ENCODE data around the gene NAT8.
"Not testable (repeated sequence)": the region's sequence is repeated elsewhere in the genome, so short reads cannot be mapped to it uniquely, and the experiment has no call there.

NAT8 gene

GRCh38 chr2:73628493-73628892, 13.7 kb downstream of the NAT8 start:
- not testable (repeated sequence) for H3K4me3 ChIP-seq (ENCODE audit: low read length); H3K9ac ChIP-seq (ENCODE audit: low read depth, low read length); H3K4me1 ChIP-seq (ENCODE audit: insufficient read depth, low read length); H3K27me3 ChIP-seq (ENCODE audit: insufficient read depth, low read length); H3K27ac ChIP-seq (ENCODE audit: low read length); H3K36me3 ChIP-seq (ENCODE audit: insufficient read depth, low read depth, low read length); H3K9me3 ChIP-seq (ENCODE audit: insufficient read depth, low read depth, low read length)

GRCh38 chr2:73626237-73626636, 16.0 kb downstream of the NAT8 start:
- H3K9ac ChIP-seq (ENCODE audit: low read depth, low read length); H3K27ac ChIP-seq (ENCODE audit: low read length); H3K4me1 ChIP-seq (ENCODE audit: insufficient read depth, low read length); H3K27me3 ChIP-seq (ENCODE audit: insufficient read depth, low read length); H3K36me3 ChIP-seq (ENCODE audit: insufficient read depth, low read depth, low read length); H3K9me3 ChIP-seq (ENCODE audit: insufficient read depth, low read depth, low read length); H3K4me3 ChIP-seq (ENCODE audit: low read length): not testable (repeated sequence)

DNA sequence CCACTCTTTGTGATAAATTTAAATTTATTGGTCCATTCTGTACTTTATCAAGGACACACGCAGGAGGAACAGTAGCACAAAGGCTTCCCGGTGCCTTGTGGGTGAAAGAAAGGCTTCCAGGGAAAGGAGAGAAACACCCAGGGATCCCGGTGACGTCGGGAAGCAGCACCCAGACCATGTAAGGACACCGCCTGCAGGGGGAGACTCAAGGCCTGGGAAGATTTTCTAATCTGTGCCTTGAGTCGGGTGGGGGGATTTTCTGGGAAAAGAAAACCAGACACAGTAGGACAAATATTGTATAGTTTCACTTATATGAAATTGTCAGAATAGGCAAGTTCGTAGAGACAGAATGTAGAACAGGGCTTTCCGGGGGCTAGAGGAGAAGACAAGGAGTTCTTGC, 17.6 kb downstream of the NAT8 start:
- not testable (repeated sequence) for H3K4me3 ChIP-seq (ENCODE audit: low read length); H3K36me3 ChIP-seq (ENCODE audit: insufficient read depth, low read depth, low read length); H3K9me3 ChIP-seq (ENCODE audit: insufficient read depth, low read depth, low read length); H3K27me3 ChIP-seq (ENCODE audit: insufficient read depth, low read length); H3K27ac ChIP-seq (ENCODE audit: low read length); H3K9ac ChIP-seq (ENCODE audit: low read depth, low read length); H3K4me1 ChIP-seq (ENCODE audit: insufficient read depth, low read length)

- H3K36me3 ChIP-seq (ENCODE audit: insufficient read depth, low read depth, low read length); H3K9ac ChIP-seq (ENCODE audit: low read depth, low read length); H3K9me3 ChIP-seq (ENCODE audit: insufficient read depth, low read depth, low read length); H3K4me1 ChIP-seq (ENCODE audit: insufficient read depth, low read length); H3K4me3 ChIP-seq (ENCODE audit: low read length); H3K27me3 ChIP-seq (ENCODE audit: insufficient read depth, low read length); H3K27ac ChIP-seq (ENCODE audit: low read length): not testable (repeated sequence)
Measured at GRCh38 chr2:73624036-73624435, 18.2 kb downstream of the NAT8 start.

GRCh38 chr2:73619925-73620324, 22.3 kb downstream of the NAT8 start:
- H3K4me3 ChIP-seq (ENCODE audit: low read length); H3K36me3 ChIP-seq (ENCODE audit: insufficient read depth, low read depth, low read length); H3K9me3 ChIP-seq (ENCODE audit: insufficient read depth, low read depth, low read length); H3K27me3 ChIP-seq (ENCODE audit: insufficient read depth, low read length); H3K9ac ChIP-seq (ENCODE audit: low read depth, low read length); H3K4me1 ChIP-seq (ENCODE audit: insufficient read depth, low read length); H3K27ac ChIP-seq (ENCODE audit: low read length): not testable (repeated sequence)

DNA sequence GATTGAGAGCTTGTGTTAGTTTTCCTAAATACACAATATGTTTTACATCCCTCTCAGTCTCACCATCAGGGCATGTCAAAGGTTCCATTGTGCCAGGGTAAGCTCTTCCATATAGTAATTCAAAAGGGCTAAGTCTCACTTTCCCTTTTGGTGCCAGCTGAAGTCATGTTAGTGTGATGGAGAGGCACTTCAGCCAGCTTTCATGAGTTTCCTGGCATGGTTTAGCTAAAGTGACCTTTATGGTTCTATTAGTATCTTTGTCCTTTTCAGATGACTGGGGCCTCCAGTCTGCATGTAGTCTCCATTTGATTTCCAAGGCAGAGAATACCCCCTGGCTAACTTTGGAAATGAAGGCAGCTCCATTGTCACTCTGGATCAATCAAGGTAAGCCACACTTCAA, 27.2 kb downstream of the NAT8 start:
- Histone ChIP-seq H3K4me3 (ENCODE audit: low read length) (no peak overlapping the region), H3K27me3 (ENCODE audit: insufficient read depth, low read length) (no peaks in the 10 kb centered on the region), H3K9me3 (ENCODE audit: insufficient read depth, low read depth, low read length) (no peaks in the 10 kb centered on the region), H3K36me3 (ENCODE audit: insufficient read depth, low read depth, low read length) (no peaks in the 10 kb centered on the region), H3K27ac (ENCODE audit: low read length) (no peak overlapping the region), H3K4me1 (ENCODE audit: insufficient read depth, low read length) (no peaks in the 10 kb centered on the region), H3K9ac (ENCODE audit: low read depth, low read length) (no peak overlapping the region)

DNA sequence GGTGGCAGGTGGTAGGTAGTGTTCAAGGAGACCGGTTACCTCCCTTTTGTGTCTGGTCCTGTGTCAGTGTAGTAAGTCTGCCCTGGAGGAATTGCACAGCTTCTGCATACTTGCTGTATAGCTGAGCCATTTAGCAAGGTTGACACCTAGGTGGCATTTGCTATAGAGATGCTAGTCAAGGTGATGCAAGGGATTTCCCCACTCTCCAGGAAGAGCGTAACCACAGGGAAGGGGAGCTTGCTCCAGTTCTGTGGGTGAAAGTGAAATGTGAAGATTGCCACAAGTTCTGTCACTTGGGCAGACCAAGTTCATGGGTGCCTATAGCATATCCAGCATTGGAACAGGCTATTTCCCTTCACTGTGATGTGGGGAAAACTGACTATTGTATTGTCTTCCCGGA, 28.1 kb downstream of the NAT8 start:
- Histone ChIP-seq H3K4me3 (ENCODE audit: low read length) (no peak overlapping the region), H3K9ac (ENCODE audit: low read depth, low read length) (no peak overlapping the region), H3K27me3 (ENCODE audit: insufficient read depth, low read length) (no peaks in the 10 kb centered on the region), H3K36me3 (ENCODE audit: insufficient read depth, low read depth, low read length) (no peaks in the 10 kb centered on the region), H3K4me1 (ENCODE audit: insufficient read depth, low read length) (no peaks in the 10 kb centered on the region), H3K9me3 (ENCODE audit: insufficient read depth, low read depth, low read length) (no peaks in the 10 kb centered on the region), H3K27ac (ENCODE audit: low read length) (no peak overlapping the region)

- Histone ChIP-seq H3K27ac (ENCODE audit: low read length) (no peak overlapping the region), H3K4me3 (ENCODE audit: low read length) (no peak overlapping the region), H3K36me3 (ENCODE audit: insufficient read depth, low read depth, low read length) (peaks cover 6% of the 10 kb centered on the region; the same call in 1 of the 2 replicates), H3K4me1 (ENCODE audit: insufficient read depth, low read length) (no peaks in the 10 kb centered on the region), H3K9ac (ENCODE audit: low read depth, low read length) (no peak overlapping the region), H3K27me3 (ENCODE audit: insufficient read depth, low read length) (no peaks in the 10 kb centered on the region), H3K9me3 (ENCODE audit: insufficient read depth, low read depth, low read length) (no peaks in the 10 kb centered on the region)
Measured at GRCh38 chr2:73611867-73612266, 30.4 kb downstream of the NAT8 start.

DNA sequence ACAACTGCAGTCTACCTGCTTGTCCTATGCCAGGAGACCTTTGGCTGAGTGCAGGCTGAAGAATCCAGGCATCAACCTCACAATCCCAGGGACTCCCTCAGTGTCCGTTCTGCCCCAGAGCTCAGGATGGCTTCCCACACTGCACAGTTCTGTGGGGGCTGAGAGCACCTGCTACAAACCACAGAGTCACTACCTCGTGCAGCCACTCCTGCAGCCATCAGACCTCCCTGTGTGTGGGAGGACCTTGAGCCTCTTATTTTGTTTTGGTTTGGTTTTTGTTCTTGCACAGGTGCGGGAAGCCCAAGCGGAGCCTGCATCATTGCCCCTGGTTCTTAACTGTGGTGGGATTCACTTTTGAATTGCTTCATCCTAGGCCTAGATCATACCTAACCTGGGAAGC, 31.0 kb downstream of the NAT8 start:
- Histone ChIP-seq H3K27ac (ENCODE audit: low read length) (no peak overlapping the region), H3K27me3 (ENCODE audit: insufficient read depth, low read length) (no peaks in the 10 kb centered on the region), H3K4me3 (ENCODE audit: low read length) (no peak overlapping the region), H3K9me3 (ENCODE audit: insufficient read depth, low read depth, low read length) (no peaks in the 10 kb centered on the region), H3K36me3 (ENCODE audit: insufficient read depth, low read depth, low read length) (peaks cover 6% of the 10 kb centered on the region; the same call in 1 of the 2 replicates), H3K9ac (ENCODE audit: low read depth, low read length) (no peak overlapping the region), H3K4me1 (ENCODE audit: insufficient read depth, low read length) (no peaks in the 10 kb centered on the region)

- Histone ChIP-seq H3K9me3 (ENCODE audit: insufficient read depth, low read depth, low read length) (no peaks in the 10 kb centered on the region), H3K9ac (ENCODE audit: low read depth, low read length) (no peak overlapping the region), H3K27ac (ENCODE audit: low read length) (no peak overlapping the region), H3K36me3 (ENCODE audit: insufficient read depth, low read depth, low read length) (peaks cover 6% of the 10 kb centered on the region; the same call in 1 of the 2 replicates), H3K4me3 (ENCODE audit: low read length) (no peak overlapping the region), H3K4me1 (ENCODE audit: insufficient read depth, low read length) (no peaks in the 10 kb centered on the region), H3K27me3 (ENCODE audit: insufficient read depth, low read length) (no peaks in the 10 kb centered on the region)
Measured at GRCh38 chr2:73610111-73610510, 32.1 kb downstream of the NAT8 start.

GRCh38 chr2:73604589-73604988, 37.6 kb downstream of the NAT8 start:
- not testable (repeated sequence) for H3K27ac ChIP-seq (ENCODE audit: low read length); H3K4me1 ChIP-seq (ENCODE audit: insufficient read depth, low read length); H3K9ac ChIP-seq (ENCODE audit: low read depth, low read length); H3K4me3 ChIP-seq (ENCODE audit: low read length); H3K9me3 ChIP-seq (ENCODE audit: insufficient read depth, low read depth, low read length); H3K27me3 ChIP-seq (ENCODE audit: insufficient read depth, low read length)
- peaks cover 33% of the 10 kb centered on the region for H3K36me3 ChIP-seq (ENCODE audit: insufficient read depth, low read depth, low read length)

GRCh38 chr2:73603099-73603588, 39.1 kb downstream of the NAT8 start:
- not testable (repeated sequence) for H3K9ac ChIP-seq (ENCODE audit: low read depth, low read length); H3K27ac ChIP-seq (ENCODE audit: low read length); H3K27me3 ChIP-seq (ENCODE audit: insufficient read depth, low read length); H3K9me3 ChIP-seq (ENCODE audit: insufficient read depth, low read depth, low read length); H3K4me1 ChIP-seq (ENCODE audit: insufficient read depth, low read length); H3K4me3 ChIP-seq (ENCODE audit: low read length)
- peaks cover 26% of the 10 kb centered on the region for H3K36me3 ChIP-seq (ENCODE audit: insufficient read depth, low read depth, low read length)

- no peak overlapping the region for H3K9ac ChIP-seq (ENCODE audit: low read depth, low read length)
- no peaks in the 10 kb centered on the region for H3K9me3 ChIP-seq (ENCODE audit: insufficient read depth, low read depth, low read length)
- H3K4me1 ChIP-seq (ENCODE audit: insufficient read depth, low read length), result no peaks in the 10 kb centered on the region
- no peaks in the 10 kb centered on the region for H3K27me3 ChIP-seq (ENCODE audit: insufficient read depth, low read length)
- no peak overlapping the region for H3K4me3 ChIP-seq (ENCODE audit: low read length)
- H3K36me3 ChIP-seq (ENCODE audit: insufficient read depth, low read depth, low read length), result peaks cover 26% of the 10 kb centered on the region
- no peak overlapping the region for H3K27ac ChIP-seq (ENCODE audit: low read length)
Measured at GRCh38 chr2:73601780-73602179, 40.4 kb downstream of the NAT8 start.

Data from iPS-20b (cell line).